A549 (cell line): ENCODE data around the gene ATP11A. TPM values are rescaled to one million over a fixed set of nuclear protein-coding genes. Genes with fewer than 3 reads are reported as not detected.

Experiments
- ATAC-seq, 2 experiments: fragments of 200-7000 bp in 1 of 2; fragments of >200 bp in 1 of 2; cut with Nextera tagmentation in 1 of 2; cut with Tn5 transposase in 1 of 2; 3 replicates each; pipeline versions ENCODE4 v1.8.0 to v1.9.1; 2018 to 2020; ENCODE audit warnings: mild to moderate bottlenecking in 1 of 2, moderate library complexity in 1 of 2
- CTCF ChIA-PET: fragments of 300-600 bp; sonication (Branson Sonifier 250); formaldehyde crosslinking; extraction: SDS; loops from one replicate; lab custom pipeline; 2021; ENCODE audit warnings: antibody characterized with exemption, inconsistent platforms; lab: Yijun Ruan, JAX
- POLR2A ChIA-PET: fragments of 350-600 bp; formaldehyde crosslinking; extraction: SDS; loops from one replicate; lab custom pipeline; 2021; ENCODE audit warnings: antibody characterized with exemption, inconsistent platforms; lab: Yijun Ruan, JAX
- DNase-seq, 2 experiments: peaks; one replicate each; pipeline versions ENCODE4 v3.0.0 to v3.0.0-alpha.2; 2011 to 2016; ENCODE audit warnings: low read depth in 1 of 2, low spot score in 1 of 2
- FAIRE-seq: peaks from 2 replicates; lab custom pipeline; 2011; peaks lifted over from hg19 to GRCh38; lab: Jason Lieb, UNC
- H3K27ac ChIP-seq, 2 experiments: fragments of >200 bp; sonication (Bioruptor Twin); formaldehyde crosslinking; 3 replicates each; pipeline ENCODE4 v1.5.1; 2016 to 2017
- H3K4me1 ChIP-seq: fragments of >200 bp; sonication (Bioruptor Twin); formaldehyde crosslinking; 3 replicates; pipeline ENCODE4 v1.6.1; 2016
- H3K4me2 ChIP-seq: fragments of >200 bp; sonication (Bioruptor Twin); formaldehyde crosslinking; 3 replicates; pipeline ENCODE4 v1.6.1; 2016
- H3K4me3 ChIP-seq: fragments of >200 bp; sonication (Bioruptor Twin); formaldehyde crosslinking; 3 replicates; pipeline ENCODE4 v1.5.1; 2016
- H3K9me3 ChIP-seq: fragments of >200 bp; sonication (Bioruptor Twin); formaldehyde crosslinking; 3 replicates; pipeline ENCODE4 v1.6.1; 2016
- ATOH8 ChIP-seq: fragments of 250-450 bp; sonication (Bioruptor Pico); IDR thresholded peaks from 2 replicates; pipeline ENCODE4 v1.5.0; 2020; ENCODE audit warnings: low read depth, mild to moderate bottlenecking, moderate library complexity
- CEBPB ChIP-seq, 2 experiments: fragments of >200 bp in 1 of 2; sonication (Bioruptor Twin) in 1 of 2; formaldehyde crosslinking in 1 of 2; IDR thresholded peaks; 2 replicates each; pipeline ENCODE4 v1.6.1; 2012 to 2016
- CHD4 ChIP-seq: fragments of 200-600 bp; sonication (generic); IDR thresholded peaks from 2 replicates; pipeline ENCODE4 v1.6.1; 2016; ENCODE audit warnings: antibody characterized with exemption, mild to moderate bottlenecking, borderline replicate concordance
- EP300 ChIP-seq, 2 experiments: fragments of >200 bp; sonication (Bioruptor Twin); formaldehyde crosslinking; IDR thresholded peaks; 2 replicates in 1 of 2; 3 replicates in 1 of 2; pipeline ENCODE4 v1.6.1; 2016 to 2017
- FOSL2 ChIP-seq, 2 experiments: fragments of 450-650 bp in 1 of 2; fragments of >200 bp in 1 of 2; sonication (Bioruptor Twin) in 1 of 2; formaldehyde crosslinking; IDR thresholded peaks; 2 replicates each; pipeline versions ENCODE4 v1.5.0 to v1.6.1; 2016 to 2020; ENCODE audit warnings: mild to moderate bottlenecking in 1 of 2, moderate library complexity in 1 of 2
- FOXS1 ChIP-seq: fragments of 250-450 bp; sonication (Bioruptor Pico); IDR thresholded peaks from 2 replicates; pipeline ENCODE4 v1.5.0; 2020; ENCODE audit warnings: mild to moderate bottlenecking, moderate library complexity
- GATA3 ChIP-seq: IDR thresholded peaks from 2 replicates; pipeline ENCODE4 v1.6.1; 2012; ENCODE audit warnings: borderline replicate concordance
- HDAC2 ChIP-seq: fragments of 200-600 bp; sonication (generic); IDR thresholded peaks from 2 replicates; pipeline ENCODE4 v1.6.1; 2016
- HEYL ChIP-seq: fragments of 250-450 bp; sonication (Bioruptor Pico); IDR thresholded peaks from 2 replicates; pipeline ENCODE4 v1.8.0; 2021; ENCODE audit warnings: mild to moderate bottlenecking, moderate library complexity
- HMGXB4 ChIP-seq: fragments of 250-450 bp; sonication (Bioruptor Pico); IDR thresholded peaks from 2 replicates; pipeline ENCODE4 v1.5.0; 2021; ENCODE audit warnings: mild to moderate bottlenecking, moderate library complexity, borderline replicate concordance
- MAFK ChIP-seq: fragments of 450-650 bp; IDR thresholded peaks from 2 replicates; pipeline ENCODE4 v1.6.1; 2014; ENCODE audit not compliant: partially characterized antibody
- MYC ChIP-seq: IDR thresholded peaks from 2 replicates; pipeline ENCODE4 v1.6.1; 2012; ENCODE audit warnings: mild to moderate bottlenecking, inconsistent platforms, low read length, improper control_type of control experiment, borderline replicate concordance
- NPAS2 ChIP-seq: fragments of 250-450 bp; sonication (Bioruptor Pico); IDR thresholded peaks from 2 replicates; pipeline ENCODE4 v1.8.0; 2022; ENCODE audit warnings: mild to moderate bottlenecking, moderate library complexity, borderline replicate concordance
- NR3C1 ChIP-seq: fragments of >200 bp; sonication (Bioruptor Twin); formaldehyde crosslinking; IDR thresholded peaks from 3 replicates; pipeline ENCODE4 v1.6.1; 2017
- PHF8 ChIP-seq: fragments of 200-600 bp; sonication (generic); IDR thresholded peaks from 2 replicates; pipeline ENCODE4 v1.6.1; 2016; ENCODE audit warnings: low read depth, mild to moderate bottlenecking, antibody characterized with exemption, moderate library complexity, borderline replicate concordance
- POLR2A ChIP-seq: IDR thresholded peaks from 2 replicates; pipeline ENCODE4 v1.6.1; 2012; ENCODE audit warnings: mild to moderate bottlenecking, low read length
- RNF2 ChIP-seq: fragments of 200-600 bp; sonication (generic); IDR thresholded peaks from 2 replicates; pipeline ENCODE4 v1.6.1; 2016; ENCODE audit warnings: low read depth, mild to moderate bottlenecking, antibody characterized with exemption, moderate library complexity, borderline replicate concordance
- TFCP2L1 ChIP-seq: fragments of 250-450 bp; sonication (Bioruptor Pico); IDR thresholded peaks from 2 replicates; pipeline ENCODE4 v1.5.0; 2021; ENCODE audit warnings: mild to moderate bottlenecking
- ZC3H11A ChIP-seq: fragments of 450-650 bp; IDR thresholded peaks from 2 replicates; pipeline ENCODE4 v1.6.1; 2014; ENCODE audit warnings: antibody characterized with exemption, mild to moderate bottlenecking
- ZFP36 ChIP-seq: fragments of 450-650 bp; IDR thresholded peaks from 2 replicates; pipeline ENCODE4 v1.6.1; 2014; ENCODE audit warnings: borderline replicate concordance; ENCODE audit not compliant: partially characterized antibody
- ZNF302 ChIP-seq: fragments of 250-450 bp; sonication (Bioruptor Pico); IDR thresholded peaks from 2 replicates; pipeline ENCODE4 v1.9.0; 2021; ENCODE audit warnings: inconsistent platforms, mild to moderate bottlenecking, moderate library complexity
- ZSCAN20 ChIP-seq: fragments of 250-450 bp; sonication (Bioruptor Pico); IDR thresholded peaks from 2 replicates; pipeline ENCODE4 v1.8.0; 2022; ENCODE audit warnings: mild to moderate bottlenecking, moderate library complexity
- WGBS: methylation state at CpG from one replicate; pipeline ENCODE4 v1.1.6; 2017; ENCODE audit errors: missing lambda C conversion rate; 5-methylcytosine and 5-hydroxymethylcytosine counted together
- polyA plus RNA-seq, 4 experiments: library from polyadenylated mRNA; depleted of rRNA in 3 of 4; stranded (reverse); fragments of >200 nt; fragmentation: RNase III in 1 of 4; extraction: RNeasy Plus Mini Kit Qiagen cat#74134 plus additional on column Dnase treatment in 1 of 4; gene quantifications; 2 replicates in 3 of 4; 3 replicates in 1 of 4; pipeline ENCODE4 v1.2.3, GENCODE V29; 2011 to 2017
- TF ChIP-seq, protein P1 (sequence below): IDR thresholded peaks from 2 replicates; pipeline ENCODE4 v1.6.1; 2012
- TF ChIP-seq, protein P2 (sequence below): fragments of 200-600 bp; sonication (generic); IDR thresholded peaks from 2 replicates; pipeline ENCODE4 v1.6.1; 2016; ENCODE audit warnings: antibody characterized with exemption, mild to moderate bottlenecking, moderate library complexity
- TF ChIP-seq, protein P3 (sequence below): IDR thresholded peaks from 2 replicates; pipeline ENCODE4 v1.6.1; 2012

Gene ATP11A
- polyA plus RNA-seq, 2 of the 4 experiments (the other 2 are of a cell fraction): 4.1 to 8.0 TPM

- WGBS: 83% methylated on average over 13 of the region's 22 CpGs
- ATAC-seq: no peak
- no peak for FAIRE-seq
- Histone ChIP-seq H3K4me1 (no peaks in the 10 kb centered on the region), H3K4me2 (no peak overlapping the region), H3K27ac (no peak overlapping the region), H3K9me3 (no peaks in the 10 kb centered on the region), H3K4me3 (no peak overlapping the region)
- POLR2A ChIA-PET: no interaction called here
- CTCF ChIA-PET: interaction anchor here (0.6 to 0.9 kb wide), 3 partner anchors 54 to 1385 kb away, joined by 3 read pairs; no protein-coding TSS in a partner anchor
- TF ChIP-seq, protein P1, sequence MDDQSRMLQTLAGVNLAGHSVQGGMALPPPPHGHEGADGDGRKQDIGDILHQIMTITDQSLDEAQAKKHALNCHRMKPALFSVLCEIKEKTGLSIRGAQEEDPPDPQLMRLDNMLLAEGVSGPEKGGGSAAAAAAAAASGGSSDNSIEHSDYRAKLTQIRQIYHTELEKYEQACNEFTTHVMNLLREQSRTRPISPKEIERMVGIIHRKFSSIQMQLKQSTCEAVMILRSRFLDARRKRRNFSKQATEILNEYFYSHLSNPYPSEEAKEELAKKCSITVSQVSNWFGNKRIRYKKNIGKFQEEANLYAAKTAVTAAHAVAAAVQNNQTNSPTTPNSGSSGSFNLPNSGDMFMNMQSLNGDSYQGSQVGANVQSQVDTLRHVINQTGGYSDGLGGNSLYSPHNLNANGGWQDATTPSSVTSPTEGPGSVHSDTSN: no peak
- TF ChIP-seq NPAS2 (CRISPR knock-in tag): no peak
- TF ChIP-seq ATOH8: no peak
- TF ChIP-seq POLR2A: no peak
- TF ChIP-seq, protein P2, sequence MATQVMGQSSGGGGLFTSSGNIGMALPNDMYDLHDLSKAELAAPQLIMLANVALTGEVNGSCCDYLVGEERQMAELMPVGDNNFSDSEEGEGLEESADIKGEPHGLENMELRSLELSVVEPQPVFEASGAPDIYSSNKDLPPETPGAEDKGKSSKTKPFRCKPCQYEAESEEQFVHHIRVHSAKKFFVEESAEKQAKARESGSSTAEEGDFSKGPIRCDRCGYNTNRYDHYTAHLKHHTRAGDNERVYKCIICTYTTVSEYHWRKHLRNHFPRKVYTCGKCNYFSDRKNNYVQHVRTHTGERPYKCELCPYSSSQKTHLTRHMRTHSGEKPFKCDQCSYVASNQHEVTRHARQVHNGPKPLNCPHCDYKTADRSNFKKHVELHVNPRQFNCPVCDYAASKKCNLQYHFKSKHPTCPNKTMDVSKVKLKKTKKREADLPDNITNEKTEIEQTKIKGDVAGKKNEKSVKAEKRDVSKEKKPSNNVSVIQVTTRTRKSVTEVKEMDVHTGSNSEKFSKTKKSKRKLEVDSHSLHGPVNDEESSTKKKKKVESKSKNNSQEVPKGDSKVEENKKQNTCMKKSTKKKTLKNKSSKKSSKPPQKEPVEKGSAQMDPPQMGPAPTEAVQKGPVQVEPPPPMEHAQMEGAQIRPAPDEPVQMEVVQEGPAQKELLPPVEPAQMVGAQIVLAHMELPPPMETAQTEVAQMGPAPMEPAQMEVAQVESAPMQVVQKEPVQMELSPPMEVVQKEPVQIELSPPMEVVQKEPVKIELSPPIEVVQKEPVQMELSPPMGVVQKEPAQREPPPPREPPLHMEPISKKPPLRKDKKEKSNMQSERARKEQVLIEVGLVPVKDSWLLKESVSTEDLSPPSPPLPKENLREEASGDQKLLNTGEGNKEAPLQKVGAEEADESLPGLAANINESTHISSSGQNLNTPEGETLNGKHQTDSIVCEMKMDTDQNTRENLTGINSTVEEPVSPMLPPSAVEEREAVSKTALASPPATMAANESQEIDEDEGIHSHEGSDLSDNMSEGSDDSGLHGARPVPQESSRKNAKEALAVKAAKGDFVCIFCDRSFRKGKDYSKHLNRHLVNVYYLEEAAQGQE: no peak
- no peak for TF ChIP-seq ZNF302
- no peak for TF ChIP-seq MAFK
- DNase-seq: no peak
Observed at GRCh38 chr13:112859128-112859816, 169.4 kb downstream of the ATP11A start.

GRCh38 chr13:112859817-112860190, 170.0 kb downstream of the ATP11A start:
- Histone ChIP-seq H3K4me1 (no peaks in the 10 kb centered on the region), H3K27ac (no peak overlapping the region), H3K4me3 (no peak overlapping the region), H3K4me2 (no peak overlapping the region), H3K9me3 (no peaks in the 10 kb centered on the region)
- ATAC-seq (no peak), FAIRE-seq (no peak), DNase-seq (no peak)
- POLR2A ChIA-PET: no interaction called here
- CTCF ChIA-PET: interaction anchor here (0.6 to 0.9 kb wide), 3 partner anchors 55 to 1386 kb away, joined by 3 read pairs; no protein-coding TSS in a partner anchor
- WGBS: 86% methylated on average over 4 of the region's 7 CpGs
- TF ChIP-seq ZFP36 (no peak), MYC (no peak), MAFK (no peak), TFCP2L1 (no peak), HMGXB4 (no peak), HEYL (CRISPR knock-in tag) (no peak), HDAC2 (no peak), ZC3H11A (no peak), NR3C1 (no peak), NPAS2 (CRISPR knock-in tag) (no peak), CEBPB (IDR thresholded peaks at IDR 0.05) (no peak), CHD4 (no peak), GATA3 (no peak), FOXS1 (CRISPR knock-in tag) (no peak), PHF8 (no peak), RNF2 (no peak), ZSCAN20 (CRISPR knock-in tag) (no peak), EP300 (IDR thresholded peaks at IDR 0.05) (no peak), FOSL2 (IDR thresholded peaks at IDR 0.05) (no peak), FOSL2 (CRISPR knock-in tag; IDR thresholded peaks at IDR 0.05) (no peak)
- TF ChIP-seq, protein P3, sequence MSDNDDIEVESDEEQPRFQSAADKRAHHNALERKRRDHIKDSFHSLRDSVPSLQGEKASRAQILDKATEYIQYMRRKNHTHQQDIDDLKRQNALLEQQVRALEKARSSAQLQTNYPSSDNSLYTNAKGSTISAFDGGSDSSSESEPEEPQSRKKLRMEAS: no peak
